Gastroesophageal sphincter (tissue), 3 donors: ENCODE measurements around the gene CBFA2T2.

ENCODE experiments used
- POLR2A ChIP-seq, 2 donors: fragments of 450-650 bp; IDR thresholded peaks; one replicate each; pipeline ENCODE4 v1.6.1; 2017; ENCODE audit warnings: antibody characterized with exemption in 2 of 2, mild to moderate bottlenecking in 2 of 2, moderate library complexity in 1 of 2
- POLR2AphosphoS5 ChIP-seq: sonication (generic); formaldehyde crosslinking; IDR thresholded peaks from one replicate; pipeline ENCODE4 v1.6.1; 2017; ENCODE audit warnings: antibody characterized with exemption
- TF ChIP-seq, protein P1 (sequence below), 4 experiments: fragments of 200-600 bp in 2 of 4; fragments of 450-650 bp in 2 of 4; sonication (generic) in 1 of 4; IDR thresholded peaks; one replicate each; pipeline ENCODE4 v1.5.1; 2017 to 2019; ENCODE audit warnings: antibody characterized with exemption in 4 of 4, mild to moderate bottlenecking in 2 of 4, moderate library complexity in 2 of 4

DNA sequence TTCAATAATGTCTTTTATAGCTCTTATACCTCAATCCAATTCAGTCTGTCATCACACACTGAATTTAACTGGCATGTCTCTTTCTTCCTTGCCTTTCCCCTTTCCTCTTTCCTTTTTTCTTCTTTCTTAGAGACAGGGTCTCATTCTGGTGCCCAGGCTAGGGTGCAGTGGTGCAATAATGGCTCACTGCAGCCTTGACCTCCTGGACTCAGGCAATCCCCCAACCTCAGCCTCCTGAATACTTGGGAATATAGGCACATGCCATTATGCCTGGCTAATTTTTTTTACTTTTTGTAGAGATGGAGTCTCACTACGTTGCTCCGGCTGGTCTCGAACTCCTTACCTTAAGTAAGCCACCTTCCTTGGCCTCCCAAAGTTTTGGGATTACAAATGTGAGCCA is 65.9 kb downstream of the CBFA2T2 start:
- TF ChIP-seq POLR2AphosphoS5, result no peak
- TF ChIP-seq, protein P1, sequence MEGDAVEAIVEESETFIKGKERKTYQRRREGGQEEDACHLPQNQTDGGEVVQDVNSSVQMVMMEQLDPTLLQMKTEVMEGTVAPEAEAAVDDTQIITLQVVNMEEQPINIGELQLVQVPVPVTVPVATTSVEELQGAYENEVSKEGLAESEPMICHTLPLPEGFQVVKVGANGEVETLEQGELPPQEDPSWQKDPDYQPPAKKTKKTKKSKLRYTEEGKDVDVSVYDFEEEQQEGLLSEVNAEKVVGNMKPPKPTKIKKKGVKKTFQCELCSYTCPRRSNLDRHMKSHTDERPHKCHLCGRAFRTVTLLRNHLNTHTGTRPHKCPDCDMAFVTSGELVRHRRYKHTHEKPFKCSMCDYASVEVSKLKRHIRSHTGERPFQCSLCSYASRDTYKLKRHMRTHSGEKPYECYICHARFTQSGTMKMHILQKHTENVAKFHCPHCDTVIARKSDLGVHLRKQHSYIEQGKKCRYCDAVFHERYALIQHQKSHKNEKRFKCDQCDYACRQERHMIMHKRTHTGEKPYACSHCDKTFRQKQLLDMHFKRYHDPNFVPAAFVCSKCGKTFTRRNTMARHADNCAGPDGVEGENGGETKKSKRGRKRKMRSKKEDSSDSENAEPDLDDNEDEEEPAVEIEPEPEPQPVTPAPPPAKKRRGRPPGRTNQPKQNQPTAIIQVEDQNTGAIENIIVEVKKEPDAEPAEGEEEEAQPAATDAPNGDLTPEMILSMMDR (IDR thresholded peaks at IDR 0.05), result no peak
- no peak for TF ChIP-seq POLR2A (IDR thresholded peaks at IDR 0.05)
